ENCODE results near the gene TLL1.

- TF ChIP-seq, protein P1, sequence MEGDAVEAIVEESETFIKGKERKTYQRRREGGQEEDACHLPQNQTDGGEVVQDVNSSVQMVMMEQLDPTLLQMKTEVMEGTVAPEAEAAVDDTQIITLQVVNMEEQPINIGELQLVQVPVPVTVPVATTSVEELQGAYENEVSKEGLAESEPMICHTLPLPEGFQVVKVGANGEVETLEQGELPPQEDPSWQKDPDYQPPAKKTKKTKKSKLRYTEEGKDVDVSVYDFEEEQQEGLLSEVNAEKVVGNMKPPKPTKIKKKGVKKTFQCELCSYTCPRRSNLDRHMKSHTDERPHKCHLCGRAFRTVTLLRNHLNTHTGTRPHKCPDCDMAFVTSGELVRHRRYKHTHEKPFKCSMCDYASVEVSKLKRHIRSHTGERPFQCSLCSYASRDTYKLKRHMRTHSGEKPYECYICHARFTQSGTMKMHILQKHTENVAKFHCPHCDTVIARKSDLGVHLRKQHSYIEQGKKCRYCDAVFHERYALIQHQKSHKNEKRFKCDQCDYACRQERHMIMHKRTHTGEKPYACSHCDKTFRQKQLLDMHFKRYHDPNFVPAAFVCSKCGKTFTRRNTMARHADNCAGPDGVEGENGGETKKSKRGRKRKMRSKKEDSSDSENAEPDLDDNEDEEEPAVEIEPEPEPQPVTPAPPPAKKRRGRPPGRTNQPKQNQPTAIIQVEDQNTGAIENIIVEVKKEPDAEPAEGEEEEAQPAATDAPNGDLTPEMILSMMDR (IDR thresholded peaks at IDR 0.05) = no peak
- TF ChIP-seq POLR2A (IDR thresholded peaks at IDR 0.05) = no peak
Measured at GRCh38 chr4:166128403-166128802, 255.4 kb downstream of the TLL1 start.

Data from body of pancreas (tissue), 4 donors.